ENCODE measurements around the gene OMP.

DNA sequence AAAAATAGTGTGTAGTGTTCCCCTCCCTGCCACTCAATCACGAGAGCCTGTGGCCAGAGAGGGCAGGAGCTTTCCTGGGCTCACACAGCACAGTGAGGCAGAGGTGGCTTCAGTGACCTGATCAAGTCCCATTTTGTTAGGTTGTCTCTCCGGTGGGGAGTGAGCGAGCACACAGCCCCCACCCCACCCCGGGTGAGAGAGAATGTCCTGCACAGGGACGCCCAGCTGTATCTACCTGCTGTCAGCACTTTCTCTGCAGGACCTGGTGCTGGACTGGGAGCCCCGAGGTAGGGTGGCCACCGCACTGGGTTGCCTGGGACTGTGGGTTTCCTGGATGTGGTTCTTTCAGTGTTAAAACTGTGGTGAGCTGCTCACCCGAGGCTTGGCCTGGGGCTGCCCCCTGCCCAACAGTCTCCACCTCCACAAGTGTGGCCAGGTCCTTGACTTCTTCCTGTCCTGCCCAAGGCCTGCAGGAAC lies 29.8 kb upstream of the OMP start:
- TF ChIP-seq, protein P1, sequence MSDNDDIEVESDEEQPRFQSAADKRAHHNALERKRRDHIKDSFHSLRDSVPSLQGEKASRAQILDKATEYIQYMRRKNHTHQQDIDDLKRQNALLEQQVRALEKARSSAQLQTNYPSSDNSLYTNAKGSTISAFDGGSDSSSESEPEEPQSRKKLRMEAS (IDR thresholded peaks at IDR 0.05; ENCODE audit: low read depth, low read length) = no peak
- TF ChIP-seq, protein P2, sequence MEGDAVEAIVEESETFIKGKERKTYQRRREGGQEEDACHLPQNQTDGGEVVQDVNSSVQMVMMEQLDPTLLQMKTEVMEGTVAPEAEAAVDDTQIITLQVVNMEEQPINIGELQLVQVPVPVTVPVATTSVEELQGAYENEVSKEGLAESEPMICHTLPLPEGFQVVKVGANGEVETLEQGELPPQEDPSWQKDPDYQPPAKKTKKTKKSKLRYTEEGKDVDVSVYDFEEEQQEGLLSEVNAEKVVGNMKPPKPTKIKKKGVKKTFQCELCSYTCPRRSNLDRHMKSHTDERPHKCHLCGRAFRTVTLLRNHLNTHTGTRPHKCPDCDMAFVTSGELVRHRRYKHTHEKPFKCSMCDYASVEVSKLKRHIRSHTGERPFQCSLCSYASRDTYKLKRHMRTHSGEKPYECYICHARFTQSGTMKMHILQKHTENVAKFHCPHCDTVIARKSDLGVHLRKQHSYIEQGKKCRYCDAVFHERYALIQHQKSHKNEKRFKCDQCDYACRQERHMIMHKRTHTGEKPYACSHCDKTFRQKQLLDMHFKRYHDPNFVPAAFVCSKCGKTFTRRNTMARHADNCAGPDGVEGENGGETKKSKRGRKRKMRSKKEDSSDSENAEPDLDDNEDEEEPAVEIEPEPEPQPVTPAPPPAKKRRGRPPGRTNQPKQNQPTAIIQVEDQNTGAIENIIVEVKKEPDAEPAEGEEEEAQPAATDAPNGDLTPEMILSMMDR (IDR thresholded peaks at IDR 0.05; ENCODE audit: low read depth, low read length) = no peak
- TF ChIP-seq POLR2A (IDR thresholded peaks at IDR 0.05; ENCODE audit: extremely low read depth, insufficient read length) = no peak
- no peak for TF ChIP-seq MYC (IDR thresholded peaks at IDR 0.05; ENCODE audit: low read depth, low read length)
